SK-N-SH treated with all-trans-retinoic acid at 6 μM for 48 hours (cell line): ENCODE results near the gene PPRC1.

Experiments
- BACH2 ChIP-seq: fragments of 250-450 bp; sonication (Bioruptor Pico); IDR thresholded peaks from 2 replicates; pipeline ENCODE4 v1.9.0; 2021; ENCODE audit warnings: mild to moderate bottlenecking, borderline replicate concordance
- CSRNP3 ChIP-seq: fragments of 250-450 bp; sonication (Bioruptor Pico); IDR thresholded peaks from 2 replicates; pipeline ENCODE4 v1.5.1; 2021; ENCODE audit warnings: mild to moderate bottlenecking, moderate library complexity
- PPARA ChIP-seq: fragments of 250-450 bp; sonication (Bioruptor Pico); IDR thresholded peaks from 2 replicates; pipeline ENCODE4 v1.5.0; 2020; ENCODE audit warnings: mild to moderate bottlenecking, borderline replicate concordance
- RARB ChIP-seq: fragments of 250-450 bp; sonication (Bioruptor Pico); IDR thresholded peaks from 2 replicates; pipeline ENCODE4 v1.8.0; 2021; ENCODE audit warnings: mild to moderate bottlenecking, moderate library complexity
- ZFP30 ChIP-seq: fragments of 450-650 bp; formaldehyde crosslinking; IDR thresholded peaks from 2 replicates; pipeline ENCODE4 v1.5.0; 2022; ENCODE audit warnings: mild to moderate bottlenecking, moderate library complexity
- ZNF565 ChIP-seq: fragments of 450-650 bp; formaldehyde crosslinking; conservative IDR thresholded peaks from 2 replicates; pipeline ENCODE4 v1.5.0; 2020; ENCODE audit warnings: low read depth, mild to moderate bottlenecking, moderate library complexity
- ZNF70 ChIP-seq: fragments of 450-650 bp; formaldehyde crosslinking; IDR thresholded peaks from 2 replicates; pipeline ENCODE4 v1.5.0; 2020; ENCODE audit warnings: mild to moderate bottlenecking, moderate library complexity

- TF ChIP-seq BACH2 (CRISPR knock-in tag) (no peak), ZNF565 (CRISPR knock-in tag) (no peak), PPARA (no peak), ZNF70 (no peak), CSRNP3 (CRISPR knock-in tag) (no peak), RARB (no peak), ZFP30 (no peak)
Measured at GRCh38 chr10:102121739-102122372, 11.0 kb upstream of the PPRC1 start.
